SJSA1 (cell line): ENCODE data around the gene ANO6. TPM values are rescaled to one million over a fixed set of nuclear protein-coding genes. Genes with fewer than 3 reads are reported as not detected.
"Not testable (repeated sequence)": the region's sequence is repeated elsewhere in the genome, so short reads cannot be mapped to it uniquely, and the experiment has no call there.

Source experiments
- DNase-seq, 2 experiments: peaks; one replicate each; pipeline ENCODE4 v3.0.0-alpha.2; 2015 to 2020; ENCODE audit warnings: low spot score in 2 of 2, low read depth in 1 of 2
- H3K27ac ChIP-seq: fragments of 250-450 bp; sonication (Bioruptor Pico); 2 replicates; pipeline ENCODE4 v1.5.1; 2020; ENCODE audit warnings: mild to moderate bottlenecking, moderate library complexity
- H3K27me3 ChIP-seq: fragments of 250-450 bp; sonication (Bioruptor Pico); replicated peaks from 2 replicates; pipeline ENCODE4 v1.5.1; 2020; ENCODE audit warnings: mild to moderate bottlenecking, moderate library complexity
- H3K36me3 ChIP-seq: fragments of 250-450 bp; sonication (Bioruptor Pico); 2 replicates; pipeline ENCODE4 v1.5.1; 2020; ENCODE audit warnings: mild to moderate bottlenecking
- H3K4me1 ChIP-seq: fragments of 250-450 bp; sonication (Bioruptor Pico); replicated peaks from 2 replicates; pipeline ENCODE4 v1.6.1; 2021; ENCODE audit warnings: mild to moderate bottlenecking
- H3K4me3 ChIP-seq: fragments of 250-450 bp; sonication (Bioruptor Pico); 2 replicates; pipeline ENCODE4 v1.5.1; 2020; ENCODE audit warnings: mild to moderate bottlenecking
- H3K9me3 ChIP-seq: fragments of 250-450 bp; sonication (Bioruptor Pico); replicated peaks from 2 replicates; pipeline ENCODE4 v1.5.1; 2020; ENCODE audit warnings: mild to moderate bottlenecking
- total RNA-seq: library from RNA; depleted of rRNA; stranded (reverse); fragments of >200 nt; shearing (Covaris generic); gene quantifications from 2 replicates; pipeline ENCODE4 v1.2.3, GENCODE V29; 2014

ANO6 gene
- total RNA-seq, 1 experiment from 2014 or later, result 88.8 TPM

DNA sequence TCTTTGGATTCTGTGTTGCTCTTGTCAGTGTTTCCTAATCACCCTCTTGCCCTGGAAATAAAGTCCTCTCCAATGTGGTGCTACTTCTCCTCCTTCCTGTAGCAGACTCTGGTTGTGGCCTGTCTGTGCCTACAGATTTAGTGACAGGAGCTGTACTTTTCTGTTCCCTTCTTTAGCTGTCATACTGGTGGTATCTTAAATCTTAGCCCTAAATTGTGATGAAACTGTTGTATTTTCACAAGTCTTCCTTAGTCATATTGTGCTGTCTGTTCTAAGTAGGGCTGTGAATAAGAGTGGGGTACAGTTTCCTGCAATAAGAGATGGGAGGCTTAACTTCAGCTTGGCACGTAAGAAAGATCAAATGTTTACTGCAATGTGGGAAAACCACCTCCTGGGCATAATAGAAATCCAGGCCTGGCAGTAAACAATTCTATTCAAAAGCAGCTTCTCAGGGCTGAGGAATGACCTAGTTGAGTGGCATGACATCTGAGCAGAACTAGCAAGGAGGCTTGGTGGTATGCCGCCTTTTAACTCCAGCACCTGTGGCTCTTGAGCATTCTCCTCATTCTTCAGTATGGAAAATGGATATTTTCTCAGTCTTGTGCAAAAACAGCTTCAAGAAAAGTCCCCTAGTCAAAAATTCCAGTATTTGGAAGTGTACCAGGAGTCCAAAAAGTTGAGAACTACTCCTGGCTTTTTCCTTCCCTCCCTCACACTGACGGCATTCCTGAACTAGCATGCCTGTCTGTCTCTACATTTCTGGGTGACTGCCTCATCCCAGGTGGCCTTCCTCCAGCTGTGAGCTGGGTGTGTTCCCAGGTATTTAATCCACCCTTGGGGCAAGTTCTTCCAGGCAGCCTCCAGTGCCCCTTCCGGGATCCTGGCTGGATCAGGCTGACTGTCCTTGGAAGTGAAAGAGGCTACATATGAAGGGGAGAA lies 19.5 kb downstream of the ANO6 start:
- no peak overlapping the region for H3K4me3 ChIP-seq
- H3K27me3 ChIP-seq, result no peaks in the 10 kb centered on the region
- peaks cover 55% of the 10 kb centered on the region for H3K4me1 ChIP-seq
- no peaks in the 10 kb centered on the region for H3K36me3 ChIP-seq
- H3K9me3 ChIP-seq, result no peaks in the 10 kb centered on the region
- peak; percentile 68 to 87 for DNase-seq
- H3K27ac ChIP-seq, result peak overlapping the region; percentile 99

DNA sequence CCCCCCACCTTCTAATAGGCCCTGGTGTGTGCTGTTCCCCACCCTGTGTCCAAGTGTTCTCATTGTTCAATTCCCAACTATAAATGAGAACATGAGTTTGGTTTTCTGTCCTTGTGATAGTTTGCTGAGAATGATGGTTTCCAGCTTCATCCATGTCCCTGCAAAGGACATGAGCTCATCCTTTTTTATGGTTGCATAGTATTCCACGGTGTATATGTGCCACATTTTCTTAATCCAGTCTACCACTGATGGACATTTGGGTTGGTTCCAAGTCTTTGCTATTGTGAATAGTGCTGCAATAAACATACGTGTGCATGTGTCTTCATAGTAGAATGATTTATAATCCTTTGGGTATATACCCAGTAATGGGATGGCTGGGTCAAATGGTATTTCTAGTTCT lies 20.5 kb downstream of the ANO6 start:
- H3K4me1 ChIP-seq, result peaks cover 48% of the 10 kb centered on the region
- H3K36me3 ChIP-seq, H3K27ac ChIP-seq, DNase-seq, H3K27me3 ChIP-seq, H3K9me3 ChIP-seq, H3K4me3 ChIP-seq: not testable (repeated sequence)

DNA sequence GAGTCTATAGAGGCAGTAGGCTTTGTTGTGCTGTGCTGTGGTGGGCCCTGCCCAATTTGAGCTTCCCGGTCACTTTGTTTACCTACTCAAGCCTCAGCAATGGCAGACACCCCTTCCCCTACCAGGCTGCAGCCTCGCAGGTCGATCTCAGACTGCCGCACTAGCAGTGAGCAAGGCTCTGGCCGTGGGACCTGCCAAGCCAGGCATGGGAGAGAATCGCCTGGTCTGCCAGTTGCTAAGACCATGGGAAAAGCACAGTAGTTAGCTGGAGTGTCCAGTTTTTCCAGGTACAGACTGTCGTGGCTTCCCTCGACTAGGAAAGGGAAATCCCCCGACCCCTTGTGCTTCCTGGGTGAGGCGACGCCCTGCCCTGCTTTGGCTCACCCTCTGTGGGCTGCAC lies 26.3 kb downstream of the ANO6 start:
- no peaks in the 10 kb centered on the region for H3K9me3 ChIP-seq
- H3K27ac ChIP-seq, result no peak overlapping the region
- H3K36me3 ChIP-seq, result no peaks in the 10 kb centered on the region; the same call in 1 of the 2 replicates
- DNase-seq, result no peak
- no peak overlapping the region for H3K4me3 ChIP-seq
- peaks cover 31% of the 10 kb centered on the region for H3K4me1 ChIP-seq
- H3K27me3 ChIP-seq, result no peaks in the 10 kb centered on the region

DNA sequence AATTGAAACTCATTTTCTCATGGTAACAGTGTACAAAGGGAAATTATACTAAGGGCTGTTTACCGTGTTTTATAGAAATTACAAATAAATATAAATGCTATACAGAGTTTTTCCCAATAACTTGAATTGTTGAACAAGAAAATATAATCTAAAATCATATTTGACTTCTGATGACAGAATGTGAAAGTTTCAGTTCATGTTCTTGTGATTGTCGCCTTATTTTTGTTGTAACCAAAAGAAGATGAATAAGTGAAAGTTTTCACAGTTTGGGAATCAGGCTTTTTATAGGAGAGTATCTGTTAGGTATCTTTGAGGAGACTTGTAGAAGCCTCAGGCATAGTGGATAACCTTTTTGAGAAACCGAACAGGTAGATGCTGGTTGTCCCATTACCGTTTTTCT lies 28.1 kb downstream of the ANO6 start:
- Histone ChIP-seq H3K36me3 (no peaks in the 10 kb centered on the region; the same call in 1 of the 2 replicates), H3K4me3 (no peak overlapping the region), H3K27ac (no peak overlapping the region; the same call in 1 of the 2 replicates), H3K4me1 (peaks cover 34% of the 10 kb centered on the region), H3K27me3 (no peaks in the 10 kb centered on the region), H3K9me3 (no peaks in the 10 kb centered on the region)
- DNase-seq, result no peak

DNA sequence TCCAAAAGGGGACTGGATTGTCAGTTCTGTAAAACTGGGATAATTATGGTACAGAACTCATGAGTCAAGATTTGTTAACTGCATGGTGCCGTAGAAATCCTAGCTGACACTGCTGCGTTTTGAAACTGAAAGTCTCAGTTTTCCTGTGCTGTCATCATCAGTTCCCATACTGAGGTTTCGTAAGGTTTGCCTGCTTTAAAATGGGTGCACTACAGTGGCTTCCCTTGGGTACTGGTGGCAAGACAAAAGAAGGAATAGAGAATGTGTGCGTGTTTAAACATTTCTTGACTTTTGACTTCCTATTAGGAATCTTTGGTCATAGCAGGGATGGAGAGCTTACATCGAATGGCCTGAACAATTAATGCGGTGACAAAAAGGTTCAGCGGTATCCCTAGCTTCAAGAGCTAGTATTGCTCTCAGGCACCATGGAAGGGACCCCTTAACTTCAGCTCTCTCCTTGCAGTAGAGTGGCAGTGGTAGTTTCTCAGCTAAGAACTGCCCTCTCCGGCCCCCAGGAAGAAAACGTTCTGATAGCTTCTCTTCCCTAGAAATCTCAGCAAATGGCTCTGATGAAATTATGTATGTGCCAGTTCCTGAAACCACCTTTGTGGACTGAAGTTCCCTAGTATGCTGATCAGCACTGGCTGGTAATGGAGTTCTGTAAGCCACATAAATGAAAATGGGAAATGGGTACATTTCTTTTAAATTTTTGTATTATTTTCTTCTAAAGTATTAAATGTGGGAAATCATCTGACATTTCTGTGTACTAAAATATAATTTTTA lies 28.9 kb downstream of the ANO6 start:
- H3K9me3 ChIP-seq, result no peaks in the 10 kb centered on the region
- H3K27me3 ChIP-seq, result no peaks in the 10 kb centered on the region
- peak overlapping the region; percentile 79 for H3K27ac ChIP-seq
- peaks cover 34% of the 10 kb centered on the region for H3K4me1 ChIP-seq
- H3K36me3 ChIP-seq, result no peaks in the 10 kb centered on the region; the same call in 1 of the 2 replicates
- DNase-seq, result peak in 1 of 2 experiments; percentile 61
- H3K4me3 ChIP-seq, result peak overlapping the region; percentile 23

DNA sequence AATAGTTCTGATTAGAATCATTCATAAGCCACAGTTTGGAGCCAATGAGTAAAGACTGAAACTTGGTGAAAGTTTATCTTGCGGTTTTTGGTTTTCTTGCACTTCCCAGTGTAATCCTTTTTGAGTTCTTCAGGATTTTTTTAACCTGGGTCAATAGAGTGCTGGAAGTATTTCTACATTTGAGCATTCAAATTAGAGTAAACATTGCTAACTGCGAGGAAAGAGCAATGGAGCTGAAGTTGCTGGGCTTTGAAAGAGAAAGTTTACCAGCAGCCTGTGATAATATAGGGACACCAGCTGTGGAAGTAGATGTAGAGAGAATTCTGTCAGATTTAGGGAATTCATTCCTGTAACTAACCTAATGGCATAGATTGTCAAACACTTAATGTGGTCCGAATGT lies 30.3 kb downstream of the ANO6 start:
- Histone ChIP-seq H3K36me3 (no peaks in the 10 kb centered on the region; the same call in 1 of the 2 replicates), H3K27ac (peak overlapping the region; percentile 79), H3K4me3 (no peak overlapping the region), H3K4me1 (peaks cover 34% of the 10 kb centered on the region), H3K9me3 (no peaks in the 10 kb centered on the region), H3K27me3 (no peaks in the 10 kb centered on the region)
- peak in 1 of 2 experiments; percentile 73 for DNase-seq

DNA sequence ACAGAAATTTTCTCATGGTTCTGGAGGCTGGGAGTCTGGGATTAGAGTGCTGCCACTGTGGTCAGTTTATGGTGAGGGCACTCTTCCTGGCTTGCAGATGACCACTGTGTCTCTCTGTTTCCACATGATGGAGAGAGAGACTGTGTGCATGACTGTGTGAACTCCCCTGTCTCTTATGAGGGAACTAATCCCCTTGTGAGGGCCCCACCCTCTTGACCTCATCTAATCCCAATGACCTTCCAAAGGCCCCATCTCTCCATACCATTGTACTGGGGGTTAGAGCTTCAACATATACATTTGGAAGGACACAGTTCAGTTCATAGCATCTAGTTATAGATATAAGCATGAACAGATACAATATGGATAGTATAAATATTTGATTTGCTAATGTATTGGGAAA lies 31.7 kb downstream of the ANO6 start:
- Histone ChIP-seq H3K27ac (no peak overlapping the region; the same call in 1 of the 2 replicates), H3K9me3 (no peaks in the 10 kb centered on the region), H3K4me1 (peaks cover 34% of the 10 kb centered on the region), H3K4me3 (no peak overlapping the region), H3K36me3 (no peaks in the 10 kb centered on the region; the same call in 1 of the 2 replicates), H3K27me3 (no peaks in the 10 kb centered on the region)
- DNase-seq, result no peak

DNA sequence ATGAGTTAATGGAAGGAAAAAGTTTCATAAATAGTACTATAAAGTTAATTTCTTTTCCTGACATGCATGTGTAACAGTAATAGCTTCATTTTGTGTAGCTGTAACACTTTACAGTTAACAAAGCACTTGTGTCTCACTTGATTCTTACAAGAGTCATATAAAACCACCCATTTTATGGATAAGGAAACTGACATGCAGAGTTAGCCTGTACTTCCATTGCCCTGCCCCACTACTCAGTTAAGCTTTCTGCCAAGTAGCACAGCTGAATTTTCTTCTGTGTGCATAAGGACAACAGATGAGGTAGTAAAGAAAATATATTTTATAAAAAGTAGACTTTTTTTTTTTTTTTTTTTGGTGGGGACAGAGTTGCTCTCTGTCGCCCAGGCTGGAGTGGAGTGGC lies 32.2 kb downstream of the ANO6 start:
- Histone ChIP-seq H3K27me3 (no peaks in the 10 kb centered on the region), H3K9me3 (no peaks in the 10 kb centered on the region), H3K4me1 (peaks cover 34% of the 10 kb centered on the region), H3K4me3 (no peak overlapping the region), H3K27ac (no peak overlapping the region), H3K36me3 (no peaks in the 10 kb centered on the region; the same call in 1 of the 2 replicates)
- no peak for DNase-seq

DNA sequence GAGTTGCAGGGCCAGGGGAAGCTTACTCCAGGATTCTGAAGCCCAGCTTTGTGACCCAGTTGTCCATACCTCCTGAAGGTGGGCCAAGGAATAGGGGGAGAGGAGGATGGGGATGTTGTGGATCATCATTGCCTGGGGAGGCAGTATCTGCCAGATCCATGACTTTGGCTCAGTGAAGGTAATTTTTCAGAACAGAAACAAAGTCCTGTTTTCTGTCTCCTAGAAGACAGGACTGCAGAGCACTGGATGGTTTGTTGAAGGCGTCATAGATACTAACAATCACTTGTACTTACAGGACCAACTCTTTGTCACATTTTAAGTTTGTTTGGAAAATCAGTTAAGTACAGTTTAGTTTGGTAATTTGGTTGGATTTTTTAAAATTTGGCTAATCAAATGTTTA lies 38.4 kb downstream of the ANO6 start:
- Histone ChIP-seq H3K4me3 (no peak overlapping the region), H3K27me3 (no peaks in the 10 kb centered on the region), H3K36me3 (no peaks in the 10 kb centered on the region), H3K27ac (no peak overlapping the region), H3K4me1 (no peaks in the 10 kb centered on the region; the same call in 1 of the 2 replicates), H3K9me3 (no peaks in the 10 kb centered on the region)
- DNase-seq, result no peak

DNA sequence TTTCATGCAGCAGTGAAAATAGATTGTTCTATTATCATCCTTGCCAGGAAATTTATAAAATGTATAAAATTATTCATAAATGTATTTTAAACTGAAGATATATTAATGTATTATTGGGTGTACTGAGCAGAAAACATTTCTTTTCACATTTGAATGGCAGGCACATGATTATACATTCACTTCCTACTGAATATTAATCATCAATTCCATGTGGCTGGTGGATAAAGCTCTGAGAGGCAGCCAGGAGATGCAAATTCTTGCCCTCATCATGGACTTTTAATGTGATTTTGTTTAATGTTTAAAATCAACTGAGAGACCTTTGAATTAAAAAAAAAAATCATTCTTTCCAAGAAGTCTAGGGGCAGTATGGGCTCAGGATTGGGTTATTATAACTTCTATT lies 40.8 kb downstream of the ANO6 start:
- Histone ChIP-seq H3K36me3 (peaks cover 3% of the 10 kb centered on the region; the same call in 1 of the 2 replicates), H3K27ac (no peak overlapping the region), H3K4me1 (no peaks in the 10 kb centered on the region; the same call in 1 of the 2 replicates), H3K4me3 (no peak overlapping the region), H3K9me3 (no peaks in the 10 kb centered on the region), H3K27me3 (no peaks in the 10 kb centered on the region)
- no peak for DNase-seq

DNA sequence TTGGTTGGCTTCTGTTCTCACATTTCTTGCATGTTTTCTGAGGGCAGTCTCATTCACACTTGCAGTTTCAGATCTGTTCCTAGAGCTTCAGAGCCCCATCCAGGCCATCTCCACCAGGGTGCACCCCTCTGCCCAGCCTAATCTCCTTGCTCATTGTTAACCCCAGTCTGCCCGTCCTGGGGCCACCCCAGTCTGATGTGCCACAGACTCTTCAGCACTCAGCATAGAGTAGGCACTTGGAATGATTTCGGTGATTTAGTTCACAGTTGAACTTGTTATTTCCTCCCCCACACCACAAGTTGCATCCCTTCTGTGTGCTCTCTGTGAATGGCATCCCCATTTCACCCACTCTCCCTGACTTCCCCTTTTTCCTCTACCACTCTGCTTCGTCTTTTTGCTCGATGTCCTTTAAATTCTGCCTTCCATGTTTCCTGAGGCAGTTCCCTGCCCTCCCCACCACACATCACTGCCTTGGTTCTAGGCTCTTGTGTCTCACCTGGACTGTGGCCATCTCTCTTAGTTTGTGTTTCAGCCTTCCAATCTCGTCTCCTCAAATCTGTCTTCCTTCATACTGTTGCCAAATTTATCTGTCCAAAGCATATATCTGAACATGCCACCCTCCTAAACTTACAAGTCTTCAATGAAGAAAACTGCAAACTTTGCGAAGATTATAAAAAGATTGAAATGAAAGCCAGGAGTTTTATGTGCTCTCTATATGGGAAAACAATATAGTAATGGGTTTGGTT lies 41.5 kb downstream of the ANO6 start:
- Histone ChIP-seq H3K4me1 (no peaks in the 10 kb centered on the region; the same call in 1 of the 2 replicates), H3K27me3 (no peaks in the 10 kb centered on the region), H3K9me3 (no peaks in the 10 kb centered on the region), H3K36me3 (peaks cover 3% of the 10 kb centered on the region; the same call in 1 of the 2 replicates), H3K27ac (no peak overlapping the region), H3K4me3 (no peak overlapping the region)
- no peak for DNase-seq

DNA sequence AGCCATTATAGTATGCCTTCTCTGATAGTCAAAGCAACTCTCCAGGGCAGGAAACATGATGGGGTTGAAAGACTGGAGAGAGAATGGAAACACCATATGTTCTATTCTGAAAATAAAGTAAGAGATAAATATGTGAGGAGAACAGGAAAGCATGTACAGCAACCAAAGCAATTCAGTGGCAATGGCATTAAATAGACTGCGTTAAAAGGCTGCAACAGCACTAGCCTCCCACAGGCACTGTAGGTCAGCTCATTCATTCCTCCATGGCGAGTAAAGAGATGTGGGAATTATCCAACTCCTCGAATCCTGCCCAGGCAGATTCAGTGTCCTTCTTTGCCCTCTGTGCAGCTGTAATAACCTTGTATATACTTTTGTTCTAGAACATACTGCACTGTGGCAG lies 43.8 kb downstream of the ANO6 start:
- Histone ChIP-seq H3K9me3 (no peaks in the 10 kb centered on the region), H3K36me3 (peaks cover 3% of the 10 kb centered on the region; the same call in 1 of the 2 replicates), H3K4me1 (no peaks in the 10 kb centered on the region; the same call in 1 of the 2 replicates), H3K27me3 (no peaks in the 10 kb centered on the region), H3K27ac (no peak overlapping the region), H3K4me3 (no peak overlapping the region)
- no peak for DNase-seq

DNA sequence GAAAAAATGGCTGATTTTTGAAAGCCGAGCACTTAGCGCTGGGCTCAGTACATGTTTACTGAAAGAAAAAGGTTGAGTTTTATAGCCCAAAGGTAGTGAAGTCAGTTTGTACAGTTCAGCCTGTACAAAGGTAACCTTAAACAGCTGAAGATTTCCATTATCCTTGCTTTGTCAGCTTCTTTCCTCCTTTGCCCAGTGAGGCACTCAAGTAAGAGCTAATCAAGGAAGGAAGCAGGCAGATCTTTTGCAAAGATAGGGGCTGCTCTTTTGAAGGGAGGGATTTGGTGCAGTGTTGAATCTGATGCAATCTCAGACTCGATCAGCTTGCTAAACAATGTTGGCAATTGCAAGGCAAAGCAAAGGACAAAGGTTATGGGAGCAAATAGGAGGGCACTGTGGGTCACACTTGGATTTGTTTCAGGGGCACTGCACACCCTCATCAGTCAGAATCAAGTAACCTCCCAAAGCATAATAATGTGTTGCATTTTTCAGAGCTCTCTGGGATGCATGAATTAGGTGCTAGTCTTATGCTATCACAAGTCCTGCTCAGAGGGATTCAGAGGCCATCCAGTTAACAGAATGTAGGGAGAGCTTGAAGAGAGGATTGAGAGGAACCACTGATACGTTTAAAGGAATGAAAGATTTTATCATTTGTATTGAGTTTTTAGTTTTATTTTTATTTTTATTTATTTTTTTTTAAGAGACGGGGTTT lies 44.4 kb downstream of the ANO6 start:
- H3K36me3 ChIP-seq, result peaks cover 3% of the 10 kb centered on the region; the same call in 1 of the 2 replicates
- H3K27me3 ChIP-seq, result no peaks in the 10 kb centered on the region
- no peaks in the 10 kb centered on the region for H3K9me3 ChIP-seq
- no peak for DNase-seq
- no peak overlapping the region for H3K27ac ChIP-seq
- no peak overlapping the region for H3K4me3 ChIP-seq
- no peaks in the 10 kb centered on the region; the same call in 1 of the 2 replicates for H3K4me1 ChIP-seq
